SK-N-SH treated with all-trans-retinoic acid at 6 μM for 48 hours (cell line): Measurements from ENCODE around the gene NUB1.

ENCODE experiments used
- ATAC-seq: fragments of 200-7000 bp; cut with Tn5 transposase; 3 replicates; pipeline ENCODE4 v1.9.1; 2020; ENCODE audit warnings: mild to moderate bottlenecking, moderate library complexity
- BACH2 ChIP-seq: fragments of 250-450 bp; sonication (Bioruptor Pico); IDR thresholded peaks from 2 replicates; pipeline ENCODE4 v1.9.0; 2021; ENCODE audit warnings: mild to moderate bottlenecking, borderline replicate concordance
- CSDC2 ChIP-seq: fragments of 250-450 bp; sonication (Bioruptor Pico); IDR thresholded peaks from 2 replicates; pipeline ENCODE4 v1.5.0; 2020; ENCODE audit warnings: mild to moderate bottlenecking, moderate library complexity
- ESRRG ChIP-seq: fragments of 250-450 bp; sonication (Bioruptor Pico); IDR thresholded peaks from 2 replicates; pipeline ENCODE4 v1.6.1; 2021; ENCODE audit warnings: mild to moderate bottlenecking
- GLIS3 ChIP-seq: fragments of 250-450 bp; sonication (Bioruptor Pico); IDR thresholded peaks from 2 replicates; pipeline ENCODE4 v1.5.0; 2020; ENCODE audit warnings: mild to moderate bottlenecking, moderate library complexity
- ISL1 ChIP-seq: fragments of 250-450 bp; sonication (Bioruptor Pico); IDR thresholded peaks from 2 replicates; pipeline ENCODE4 v2.1.2; 2022; ENCODE audit warnings: mild to moderate bottlenecking, moderate library complexity
- OSR1 ChIP-seq: fragments of 250-450 bp; sonication (Bioruptor Pico); IDR thresholded peaks from 2 replicates; pipeline ENCODE4 v1.8.0; 2022; ENCODE audit warnings: moderate library complexity, mild to moderate bottlenecking, inconsistent platforms
- PATZ1 ChIP-seq: fragments of 250-450 bp; sonication (Bioruptor Pico); IDR thresholded peaks from 2 replicates; pipeline ENCODE4 v1.8.0; 2020; ENCODE audit warnings: mild to moderate bottlenecking, moderate library complexity, borderline replicate concordance
- RARB ChIP-seq: fragments of 250-450 bp; sonication (Bioruptor Pico); IDR thresholded peaks from 2 replicates; pipeline ENCODE4 v1.8.0; 2021; ENCODE audit warnings: mild to moderate bottlenecking, moderate library complexity
- SNAI2 ChIP-seq: fragments of 250-450 bp; sonication (Bioruptor Pico); IDR thresholded peaks from 2 replicates; pipeline ENCODE4 v1.5.0; 2020; ENCODE audit warnings: mild to moderate bottlenecking, moderate library complexity
- TCF4 ChIP-seq: fragments of 250-450 bp; sonication (Bioruptor Pico); IDR thresholded peaks from 2 replicates; pipeline ENCODE4 v1.8.0; 2021; ENCODE audit warnings: mild to moderate bottlenecking, moderate library complexity, borderline replicate concordance
- TOX ChIP-seq: fragments of 250-450 bp; sonication (Bioruptor Pico); IDR thresholded peaks from 2 replicates; pipeline ENCODE4 v1.8.0; 2021; ENCODE audit warnings: mild to moderate bottlenecking, moderate library complexity, borderline replicate concordance
- TSHZ2 ChIP-seq: fragments of 250-450 bp; sonication (Bioruptor Pico); IDR thresholded peaks from 2 replicates; pipeline ENCODE4 v1.5.0; 2020; ENCODE audit warnings: mild to moderate bottlenecking, moderate library complexity
- ZC3H10 ChIP-seq: fragments of 250-450 bp; sonication (Bioruptor Pico); IDR thresholded peaks from 2 replicates; pipeline ENCODE4 v1.5.1; 2021; ENCODE audit warnings: mild to moderate bottlenecking, moderate library complexity
- ZFP3 ChIP-seq: fragments of 250-450 bp; sonication (Bioruptor Pico); IDR thresholded peaks from 2 replicates; pipeline ENCODE4 v1.5.0; 2020; ENCODE audit warnings: mild to moderate bottlenecking, moderate library complexity
- ZNF565 ChIP-seq: fragments of 450-650 bp; formaldehyde crosslinking; conservative IDR thresholded peaks from 2 replicates; pipeline ENCODE4 v1.5.0; 2020; ENCODE audit warnings: low read depth, mild to moderate bottlenecking, moderate library complexity
- ZNF70 ChIP-seq: fragments of 450-650 bp; formaldehyde crosslinking; IDR thresholded peaks from 2 replicates; pipeline ENCODE4 v1.5.0; 2020; ENCODE audit warnings: mild to moderate bottlenecking, moderate library complexity
- TF ChIP-seq, protein P1 (sequence below): fragments of 250-450 bp; sonication (Bioruptor Pico); IDR thresholded peaks from 2 replicates; pipeline ENCODE4 v1.5.1; 2021; ENCODE audit warnings: mild to moderate bottlenecking, moderate library complexity
- TF ChIP-seq, protein P2 (sequence below): fragments of 250-450 bp; sonication (Bioruptor Pico); IDR thresholded peaks from 2 replicates; pipeline ENCODE4 v1.8.0; 2021; ENCODE audit warnings: low read depth, mild to moderate bottlenecking, moderate library complexity, borderline replicate concordance

NUB1 gene

DNA sequence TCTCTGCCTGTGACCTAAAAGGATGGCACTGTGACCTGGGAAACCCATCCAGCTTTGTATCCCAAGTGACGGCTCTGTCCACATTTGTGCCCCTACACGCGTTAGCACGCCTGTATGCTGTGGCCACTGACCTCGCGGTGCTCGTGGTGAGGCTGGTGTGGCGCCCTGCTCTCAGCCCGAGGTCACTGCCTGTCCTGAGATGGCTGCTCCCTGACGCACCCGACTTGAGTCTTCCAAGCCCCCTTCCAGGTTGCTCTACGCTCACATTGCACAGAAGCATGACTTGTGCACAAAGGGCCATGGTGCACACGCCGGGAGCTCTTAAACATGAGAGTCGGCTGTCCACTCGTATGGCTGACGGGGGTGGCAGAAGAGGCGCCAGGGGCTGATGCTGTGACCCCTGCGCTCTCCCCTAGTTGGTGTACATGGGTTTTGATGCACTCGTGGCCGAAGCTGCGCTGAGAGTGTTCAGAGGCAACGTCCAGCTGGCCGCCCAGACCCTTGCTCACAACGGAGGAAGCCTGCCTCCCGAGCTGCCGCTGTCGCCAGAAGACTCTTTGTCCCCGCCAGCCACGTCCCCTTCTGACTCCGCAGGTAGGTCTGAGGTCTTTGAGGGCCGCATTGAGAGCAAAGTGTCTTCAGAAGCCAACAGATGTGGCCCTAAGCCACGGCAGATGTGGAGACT, 34.7 kb downstream of the NUB1 start:
- no peak for TF ChIP-seq TSHZ2 (CRISPR knock-in tag)
- ATAC-seq, result no peak

GRCh38 chr7:151377406-151377805, 35.8 kb downstream of the NUB1 start:
- TF ChIP-seq ZNF565 (CRISPR knock-in tag) (no peak), BACH2 (CRISPR knock-in tag) (no peak), ZNF70 (no peak)

DNA sequence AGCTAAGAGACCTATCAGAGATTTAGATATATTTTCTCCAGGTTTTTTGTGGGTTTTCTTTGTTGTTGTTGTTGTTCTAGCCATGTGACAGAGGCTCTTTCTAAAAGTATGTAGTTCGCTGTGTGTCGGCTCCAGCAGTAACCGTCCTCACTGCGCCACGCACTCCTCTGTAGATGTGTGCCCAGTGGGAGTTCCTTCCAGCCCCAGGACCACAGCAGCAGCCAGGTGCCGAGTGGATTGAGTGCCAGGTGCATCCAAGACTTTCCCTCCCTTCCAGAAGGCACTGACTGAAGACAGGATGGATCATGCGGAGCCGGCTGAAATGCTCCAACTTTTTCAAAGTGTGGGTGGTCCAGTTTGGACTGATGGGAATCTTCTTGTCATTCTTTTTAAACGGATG, 36.4 kb downstream of the NUB1 start:
- no peak for ATAC-seq
- TF ChIP-seq GLIS3 (CRISPR knock-in tag), result no peak
- TF ChIP-seq SNAI2, result no peak
- TF ChIP-seq ZFP3 (CRISPR knock-in tag), result no peak
- no peak for TF ChIP-seq RARB (CRISPR knock-in tag)
- no peak for TF ChIP-seq TOX (CRISPR knock-in tag)
- no peak for TF ChIP-seq BACH2 (CRISPR knock-in tag)
- TF ChIP-seq ZC3H10 (CRISPR knock-in tag), result no peak
- no peak for TF ChIP-seq ISL1 (CRISPR knock-in tag)
- no peak for TF ChIP-seq TCF4
- no peak for TF ChIP-seq CSDC2 (CRISPR knock-in tag)
- TF ChIP-seq ZNF70, result no peak
- TF ChIP-seq PATZ1 (CRISPR knock-in tag), result no peak
- no peak for TF ChIP-seq ESRRG
- TF ChIP-seq, protein P1, sequence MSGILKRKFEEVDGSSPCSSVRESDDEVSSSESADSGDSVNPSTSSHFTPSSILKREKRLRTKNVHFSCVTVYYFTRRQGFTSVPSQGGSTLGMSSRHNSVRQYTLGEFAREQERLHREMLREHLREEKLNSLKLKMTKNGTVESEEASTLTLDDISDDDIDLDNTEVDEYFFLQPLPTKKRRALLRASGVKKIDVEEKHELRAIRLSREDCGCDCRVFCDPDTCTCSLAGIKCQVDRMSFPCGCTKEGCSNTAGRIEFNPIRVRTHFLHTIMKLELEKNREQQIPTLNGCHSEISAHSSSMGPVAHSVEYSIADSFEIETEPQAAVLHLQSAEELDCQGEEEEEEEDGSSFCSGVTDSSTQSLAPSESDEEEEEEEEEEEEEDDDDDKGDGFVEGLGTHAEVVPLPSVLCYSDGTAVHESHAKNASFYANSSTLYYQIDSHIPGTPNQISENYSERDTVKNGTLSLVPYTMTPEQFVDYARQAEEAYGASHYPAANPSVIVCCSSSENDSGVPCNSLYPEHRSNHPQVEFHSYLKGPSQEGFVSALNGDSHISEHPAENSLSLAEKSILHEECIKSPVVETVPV (CRISPR knock-in tag), result no peak
- TF ChIP-seq, protein P2, sequence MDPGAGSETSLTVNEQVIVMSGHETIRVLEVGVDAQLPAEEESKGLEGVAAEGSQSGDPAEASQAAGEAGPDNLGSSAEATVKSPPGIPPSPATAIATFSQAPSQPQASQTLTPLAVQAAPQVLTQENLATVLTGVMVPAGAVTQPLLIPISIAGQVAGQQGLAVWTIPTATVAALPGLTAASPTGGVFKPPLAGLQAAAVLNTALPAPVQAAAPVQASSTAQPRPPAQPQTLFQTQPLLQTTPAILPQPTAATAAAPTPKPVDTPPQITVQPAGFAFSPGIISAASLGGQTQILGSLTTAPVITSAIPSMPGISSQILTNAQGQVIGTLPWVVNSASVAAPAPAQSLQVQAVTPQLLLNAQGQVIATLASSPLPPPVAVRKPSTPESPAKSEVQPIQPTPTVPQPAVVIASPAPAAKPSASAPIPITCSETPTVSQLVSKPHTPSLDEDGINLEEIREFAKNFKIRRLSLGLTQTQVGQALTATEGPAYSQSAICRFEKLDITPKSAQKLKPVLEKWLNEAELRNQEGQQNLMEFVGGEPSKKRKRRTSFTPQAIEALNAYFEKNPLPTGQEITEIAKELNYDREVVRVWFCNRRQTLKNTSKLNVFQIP (CRISPR knock-in tag), result no peak
- no peak for TF ChIP-seq OSR1
- no peak for TF ChIP-seq TSHZ2 (CRISPR knock-in tag)

More at GRCh38 chr7:151377406-151377805, 35.8 kb downstream of the NUB1 start:
- no peak for ATAC-seq
